Immature natural killer cell (primary cell): ENCODE results near the gene KIF3C. TPM values are rescaled to one million over a fixed set of nuclear protein-coding genes. Genes with fewer than 3 reads are reported as not detected.
"Not testable (repeated sequence)": the region's sequence is repeated elsewhere in the genome, so short reads cannot be mapped to it uniquely, and the experiment has no call there.

Experiments used
- DNase-seq, 3 donors: peaks; one replicate each; pipeline ENCODE4 v3.0.0; 2022; ENCODE audit warnings: mixed read lengths in 1 of 3
- H3K27ac Mint-ChIP-seq, 6 donors: one replicate each; pipeline ENCODE4 v1.8.0; 2020; ENCODE audit warnings: mixed read lengths in 6 of 6, mild to moderate bottlenecking in 5 of 6, inconsistent platforms in 4 of 6, moderate library complexity in 3 of 6
- H3K27me3 Mint-ChIP-seq, 3 donors: one replicate each; pipeline ENCODE4 v1.8.0; 2020 to 2021; ENCODE audit warnings: low read depth in 3 of 3, mild to moderate bottlenecking in 3 of 3, mixed read lengths in 3 of 3, moderate library complexity in 3 of 3, inconsistent platforms in 1 of 3
- H3K36me3 Mint-ChIP-seq, 3 donors: one replicate each; pipeline ENCODE4 v1.8.0; 2020; ENCODE audit warnings: mixed read lengths in 3 of 3, inconsistent platforms in 2 of 3, mild to moderate bottlenecking in 2 of 3
- H3K4me1 Mint-ChIP-seq, 2 donors: one replicate each; pipeline ENCODE4 v1.8.0; 2020; ENCODE audit warnings: inconsistent platforms in 2 of 2, mild to moderate bottlenecking in 2 of 2, mixed read lengths in 2 of 2, moderate library complexity in 1 of 2
- H3K4me3 Mint-ChIP-seq, 5 donors: one replicate each; pipeline ENCODE4 v1.8.0; 2020; ENCODE audit warnings: mild to moderate bottlenecking in 5 of 5, mixed read lengths in 5 of 5, inconsistent platforms in 3 of 5, moderate library complexity in 3 of 5
- H3K9me3 Mint-ChIP-seq, 6 donors: one replicate each; pipeline ENCODE4 v1.8.0; 2020; ENCODE audit warnings: mild to moderate bottlenecking in 6 of 6, mixed read lengths in 6 of 6, inconsistent platforms in 4 of 6, moderate library complexity in 3 of 6
- polyA plus RNA-seq, 3 donors: library from polyadenylated mRNA; unstranded; fragments of 300-500 nt; fragmentation: Illumina TruSeq; gene quantifications; one replicate each; pipeline ENCODE4 v1.2.3, GENCODE V29; 2021

Gene KIF3C
- polyA plus RNA-seq, 3 donors from 2014 or later: 1.6 to 2.5 TPM; not detected in 1

DNA sequence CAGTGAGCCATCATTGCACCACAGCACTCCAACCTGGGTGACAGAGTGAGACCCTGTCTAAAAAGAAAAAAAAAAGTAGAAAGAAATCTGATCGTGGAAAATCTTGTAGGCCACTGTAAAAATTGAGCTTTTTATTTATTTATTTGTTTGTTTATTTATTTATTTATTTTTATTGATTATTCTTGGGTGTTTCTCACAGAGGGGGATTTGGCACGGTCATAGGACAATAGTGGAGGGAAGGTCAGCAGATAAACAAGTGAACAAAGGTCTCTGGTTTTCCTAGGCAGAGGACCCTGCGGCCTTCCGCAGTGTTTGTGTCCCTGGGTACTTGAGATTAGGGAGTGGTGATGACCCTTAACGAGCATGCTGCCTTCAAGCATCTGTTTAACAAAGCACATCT is 72.7 kb downstream of the KIF3C start:
- H3K9me3 Mint-ChIP-seq, DNase-seq, H3K27ac Mint-ChIP-seq, H3K4me3 Mint-ChIP-seq, H3K36me3 Mint-ChIP-seq, H3K4me1 Mint-ChIP-seq, H3K27me3 Mint-ChIP-seq: not testable (repeated sequence)

- Mint-ChIP-seq H3K4me3 (no peak overlapping the region), H3K4me1 (no peaks in the 10 kb centered on the region)
Observed at GRCh38 chr2:25905126-25905525, 77.2 kb downstream of the KIF3C start.

DNA sequence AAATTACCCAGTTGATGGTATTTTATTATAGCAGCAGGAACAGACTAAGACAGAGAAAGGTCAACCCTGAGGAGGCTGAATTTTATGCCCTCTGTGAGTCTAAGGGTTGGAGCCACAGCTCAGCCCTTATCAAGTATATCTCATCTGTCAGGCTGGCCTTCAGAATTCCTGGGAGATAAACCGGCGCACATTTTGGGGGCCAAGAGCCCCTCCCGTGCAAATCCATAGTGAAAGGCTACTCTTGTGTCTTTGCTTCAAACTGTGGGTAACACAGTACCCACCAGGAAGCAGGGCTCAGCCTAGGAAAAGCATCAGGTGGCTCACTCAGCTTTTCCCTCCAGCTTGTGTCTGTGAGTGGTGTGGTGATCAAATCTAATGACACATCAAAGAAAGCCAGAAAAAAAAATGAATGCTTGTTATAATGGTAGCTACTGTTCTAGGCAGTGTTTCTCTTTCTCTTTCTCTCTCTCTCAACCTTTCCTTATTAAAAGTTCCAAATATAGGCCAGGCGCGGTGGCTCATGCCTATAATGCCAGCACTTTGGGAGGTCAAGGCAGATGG is 79.0 kb downstream of the KIF3C start:
- no peak overlapping the region for H3K27ac Mint-ChIP-seq
- H3K9me3 Mint-ChIP-seq: no peaks in the 10 kb centered on the region
- no peak for DNase-seq
- peaks cover 0 to 4% (median 1%) of the 10 kb centered on the region in 3 donors for H3K27me3 Mint-ChIP-seq
- no peaks in the 10 kb centered on the region for H3K4me1 Mint-ChIP-seq
- H3K4me3 Mint-ChIP-seq: no peak overlapping the region
- no peaks in the 10 kb centered on the region for H3K36me3 Mint-ChIP-seq

More at GRCh38 chr2:25905126-25905525, 77.2 kb downstream of the KIF3C start:
- no peak overlapping the region for H3K27ac Mint-ChIP-seq
- H3K9me3 Mint-ChIP-seq: no peaks in the 10 kb centered on the region
- DNase-seq: no peak
- no peaks in the 10 kb centered on the region for H3K36me3 Mint-ChIP-seq
- H3K27me3 Mint-ChIP-seq: peaks cover 0 to 4% (median 1%) of the 10 kb centered on the region in 3 donors

- H3K4me3 Mint-ChIP-seq: no peak overlapping the region
- no peaks in the 10 kb centered on the region for H3K9me3 Mint-ChIP-seq
- H3K36me3 Mint-ChIP-seq: no peaks in the 10 kb centered on the region
- no peaks in the 10 kb centered on the region for H3K4me1 Mint-ChIP-seq
- DNase-seq: no peak
- no peak overlapping the region for H3K27ac Mint-ChIP-seq
- peaks cover 0 to 3% (median 2%) of the 10 kb centered on the region in 3 donors for H3K27me3 Mint-ChIP-seq
Observed at GRCh38 chr2:25899404-25899970, 82.8 kb downstream of the KIF3C start.

DNA sequence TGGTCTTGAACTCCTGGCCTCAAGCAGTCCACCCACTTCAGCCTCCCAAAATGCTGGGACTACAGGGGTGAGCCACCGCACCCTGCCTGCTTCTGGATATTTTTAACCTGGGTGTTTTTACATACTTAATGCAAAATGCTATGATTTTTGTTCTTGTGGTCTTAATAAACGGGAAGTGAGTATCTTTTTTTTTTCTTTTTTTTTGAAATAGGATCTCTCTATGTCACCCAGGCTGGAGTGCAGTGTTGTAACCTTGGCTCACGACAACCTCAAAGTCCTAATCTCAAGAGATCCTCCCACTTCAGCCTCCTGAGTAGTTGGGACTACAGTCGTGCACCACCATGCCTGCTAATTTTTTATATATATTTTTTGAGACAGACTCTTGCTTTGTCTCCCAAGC is 84.8 kb downstream of the KIF3C start:
- Mint-ChIP-seq H3K4me1 (no peaks in the 10 kb centered on the region), H3K27ac (no peak overlapping the region), H3K27me3 (peaks cover 0 to 3% (median 2%) of the 10 kb centered on the region in 3 donors), H3K9me3 (no peaks in the 10 kb centered on the region), H3K4me3 (no peak overlapping the region), H3K36me3 (no peaks in the 10 kb centered on the region)
- DNase-seq: no peak

- H3K9me3 Mint-ChIP-seq, H3K27ac Mint-ChIP-seq, H3K4me3 Mint-ChIP-seq, H3K36me3 Mint-ChIP-seq, DNase-seq, H3K27me3 Mint-ChIP-seq, H3K4me1 Mint-ChIP-seq: not testable (repeated sequence)
Observed at GRCh38 chr2:25896308-25896707, 86.0 kb downstream of the KIF3C start.

DNA sequence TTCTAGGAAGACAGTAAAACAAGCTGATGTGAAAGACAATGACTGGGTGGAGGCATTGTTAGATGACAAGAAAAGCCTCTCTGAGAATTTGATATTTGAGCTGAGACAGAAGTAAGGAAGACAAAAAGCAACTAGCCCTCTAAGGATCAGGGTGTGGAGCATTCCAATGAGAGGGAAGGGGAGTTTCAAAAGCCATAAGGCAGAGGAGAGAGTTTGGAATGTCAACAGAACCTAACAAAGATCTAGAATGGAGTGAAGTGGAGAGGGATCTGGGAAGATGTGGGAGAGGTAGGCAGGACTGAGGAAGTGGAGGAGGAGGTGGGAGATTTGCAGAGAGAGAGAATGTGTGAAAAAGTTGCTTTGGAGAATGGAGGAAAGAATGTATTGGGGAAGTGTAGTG is 86.7 kb downstream of the KIF3C start:
- H3K36me3 Mint-ChIP-seq: no peaks in the 10 kb centered on the region
- peaks cover 0 to 2% (median 1%) of the 10 kb centered on the region in 3 donors for H3K27me3 Mint-ChIP-seq
- H3K4me3 Mint-ChIP-seq: no peak overlapping the region
- no peak overlapping the region for H3K27ac Mint-ChIP-seq
- DNase-seq: no peak
- no peaks in the 10 kb centered on the region for H3K9me3 Mint-ChIP-seq
- no peaks in the 10 kb centered on the region for H3K4me1 Mint-ChIP-seq

DNA sequence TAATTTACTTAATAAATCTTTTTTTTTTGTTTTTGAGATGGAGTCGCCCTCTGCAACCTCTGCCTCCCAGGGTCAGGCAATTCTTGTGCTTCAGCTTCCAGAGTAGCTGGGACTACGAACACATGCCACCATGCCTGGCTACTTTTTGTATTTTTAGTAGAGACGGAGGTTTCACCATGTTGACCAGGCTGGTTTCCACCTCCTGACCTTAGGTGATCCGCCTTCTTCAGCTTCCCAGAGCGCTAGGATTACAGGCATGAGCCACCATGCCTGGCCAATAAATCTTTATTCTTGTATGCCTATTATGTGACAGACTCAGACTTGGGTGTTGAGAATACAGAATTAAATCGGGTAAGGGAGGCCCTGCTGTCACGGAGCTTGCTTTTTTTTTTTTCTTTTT is 87.3 kb downstream of the KIF3C start:
- no peak overlapping the region for H3K4me3 Mint-ChIP-seq
- DNase-seq: no peak
- H3K4me1 Mint-ChIP-seq: no peaks in the 10 kb centered on the region
- H3K27ac Mint-ChIP-seq: no peak overlapping the region
- H3K9me3 Mint-ChIP-seq: no peaks in the 10 kb centered on the region
- no peaks in the 10 kb centered on the region for H3K36me3 Mint-ChIP-seq
- peaks cover 0 to 2% (median 1%) of the 10 kb centered on the region in 3 donors for H3K27me3 Mint-ChIP-seq

- H3K36me3 Mint-ChIP-seq: no peaks in the 10 kb centered on the region
- no peaks in the 10 kb centered on the region for H3K4me1 Mint-ChIP-seq
- H3K27me3 Mint-ChIP-seq: peaks cover 0 to 2% (median 1%) of the 10 kb centered on the region in 3 donors
- H3K27ac Mint-ChIP-seq: no peak overlapping the region
- DNase-seq: no peak
- no peaks in the 10 kb centered on the region for H3K9me3 Mint-ChIP-seq
- no peak overlapping the region for H3K4me3 Mint-ChIP-seq
Observed at GRCh38 chr2:25894135-25894830, 88.0 kb downstream of the KIF3C start.

GRCh38 chr2:25891672-25892071 is 90.6 kb downstream of the KIF3C start:
- Mint-ChIP-seq H3K27me3 (peaks cover 0 to 3% (median 2%) of the 10 kb centered on the region in 3 donors), H3K4me3 (no peak overlapping the region), H3K4me1 (no peaks in the 10 kb centered on the region), H3K9me3 (no peaks in the 10 kb centered on the region), H3K36me3 (no peaks in the 10 kb centered on the region), H3K27ac (no peak overlapping the region)
- no peak for DNase-seq

GRCh38 chr2:25887624-25888242 is 94.6 kb downstream of the KIF3C start:
- H3K36me3 Mint-ChIP-seq: no peaks in the 10 kb centered on the region
- DNase-seq: no peak
- no peak overlapping the region for H3K27ac Mint-ChIP-seq
- no peaks in the 10 kb centered on the region for H3K4me1 Mint-ChIP-seq
- H3K9me3 Mint-ChIP-seq: no peaks in the 10 kb centered on the region
- H3K4me3 Mint-ChIP-seq: no peak overlapping the region
- peaks cover 2 to 9% (median 3%) of the 10 kb centered on the region in 3 donors for H3K27me3 Mint-ChIP-seq

DNA sequence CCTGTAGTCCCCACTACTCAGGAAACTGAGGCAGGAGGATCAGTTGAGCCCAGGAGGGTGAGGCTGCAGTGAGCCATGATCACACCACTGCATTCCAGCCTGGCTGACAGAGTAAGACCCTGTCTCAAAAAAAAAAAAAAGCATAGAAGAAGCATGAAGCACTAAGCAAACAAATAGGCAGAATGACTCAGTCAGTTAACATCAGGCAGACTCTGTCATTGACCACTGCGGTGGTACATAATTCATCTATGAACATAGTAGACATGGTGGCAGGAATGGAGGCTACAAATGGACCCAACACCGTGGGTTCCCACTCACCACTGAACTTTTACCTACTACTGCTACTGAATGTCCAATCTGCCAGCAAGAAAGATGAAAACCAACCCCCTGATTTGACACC is 96.4 kb downstream of the KIF3C start:
- DNase-seq: no peak
- no peak overlapping the region for H3K27ac Mint-ChIP-seq
- no peaks in the 10 kb centered on the region for H3K4me1 Mint-ChIP-seq
- no peaks in the 10 kb centered on the region for H3K36me3 Mint-ChIP-seq
- H3K4me3 Mint-ChIP-seq: no peak overlapping the region
- peaks cover 2 to 9% (median 3%) of the 10 kb centered on the region in 3 donors for H3K27me3 Mint-ChIP-seq
- H3K9me3 Mint-ChIP-seq: no peaks in the 10 kb centered on the region

DNA sequence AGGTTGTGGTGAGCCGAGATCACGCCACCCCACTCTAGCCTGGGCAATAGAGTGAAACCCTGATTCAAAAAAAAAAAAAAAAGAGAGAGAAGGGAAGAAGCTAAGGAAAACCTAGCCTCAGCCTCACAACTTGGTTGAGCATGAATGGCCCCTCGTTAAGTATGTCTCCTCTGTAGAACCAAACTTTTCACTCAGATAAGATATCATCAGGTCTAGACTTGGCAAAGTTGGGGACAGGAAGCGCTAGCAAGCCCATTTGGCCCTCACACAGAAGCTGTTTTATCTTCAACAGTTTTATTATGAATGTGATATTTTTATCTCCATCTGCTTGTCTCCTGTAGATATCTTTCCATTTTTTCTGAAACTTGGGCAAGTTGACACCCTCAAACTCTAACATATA is 100.5 kb downstream of the KIF3C start:
- H3K4me1 Mint-ChIP-seq: peaks cover 15 to 19% of the 10 kb centered on the region in 2 donors
- no peaks in the 10 kb centered on the region for H3K36me3 Mint-ChIP-seq
- peaks cover 5 to 20% (median 19%) of the 10 kb centered on the region in 3 donors for H3K27me3 Mint-ChIP-seq
- H3K27ac Mint-ChIP-seq: no peak overlapping the region
- no peak for DNase-seq
- no peaks in the 10 kb centered on the region for H3K9me3 Mint-ChIP-seq
- H3K4me3 Mint-ChIP-seq: no peak overlapping the region

GRCh38 chr2:25879133-25879730 is 103.1 kb downstream of the KIF3C start:
- Mint-ChIP-seq H3K4me1 (peaks cover 28 to 38% of the 10 kb centered on the region in 2 donors), H3K4me3 (peak overlapping the region; percentile 92 to 99 (median 98)), H3K27ac (peak overlapping the region; percentile 96 to 99 (median 97)), H3K27me3 (peaks cover 5 to 18% (median 16%) of the 10 kb centered on the region in 3 donors), H3K9me3 (no peaks in the 10 kb centered on the region), H3K36me3 (no peaks in the 10 kb centered on the region)
- DNase-seq: no peak
